Astrocyte of the spinal cord (primary cell): ENCODE results near the gene MYB.
"Not testable (repeated sequence)": the region's sequence is repeated elsewhere in the genome, so short reads cannot be mapped to it uniquely, and the experiment has no call there.

Experiments used
- DNase-seq: peaks from one replicate; pipeline ENCODE4 v3.0.0; 2011; ENCODE audit warnings: low read depth, low spot score
- H3K4me3 ChIP-seq: 2 replicates; pipeline ENCODE4 v1.5.1; 2011; ENCODE audit warnings: low read depth, mild to moderate bottlenecking, low read length, moderate library complexity
- CTCF ChIP-seq: IDR thresholded peaks from 2 replicates; pipeline ENCODE4 v1.5.1; 2012; ENCODE audit warnings: low read depth, mild to moderate bottlenecking, low read length, inconsistent platforms
- in situ Hi-C: cut with HindIII; loops from 2 replicates; pipeline ENCODE4 v1.10.0; 2017; ENCODE audit warnings: low sequenced_read_pairs

MYB gene

GRCh38 chr6:135180542-135181332, at the start of gene MYB:
Gene MYB (plus strand): TSS chr6:135181308. CDS start chr6:135181514, 206 bp downstream.
- DNase-seq = peak; percentile 29
- peak within 1 kb of the TSS; percentile 58 for H3K4me3 ChIP-seq
- in situ Hi-C loops = no loop called here
- no peak for TF ChIP-seq CTCF

GRCh38 chr6:135132776-135133175, 48.3 kb upstream of the MYB start:
- no peak for DNase-seq
- in situ Hi-C loops = no loop called here
- no peak for TF ChIP-seq CTCF
- no peak overlapping the region for H3K4me3 ChIP-seq

GRCh38 chr6:135135835-135136234, 45.3 kb upstream of the MYB start:
- in situ Hi-C loops = no loop called here
- no peak for TF ChIP-seq CTCF
- no peak overlapping the region for H3K4me3 ChIP-seq
- DNase-seq = no peak

- TF ChIP-seq CTCF = no peak
- in situ Hi-C loops = no loop called here
- H3K4me3 ChIP-seq = no peak overlapping the region
- DNase-seq = no peak
These were observed 43.3 kb upstream of the MYB start for GRCh38 chr6:135137826-135138225.

- in situ Hi-C loops = no loop called here
- H3K4me3 ChIP-seq = no peak overlapping the region
- DNase-seq = no peak
- no peak for TF ChIP-seq CTCF
These were observed 39.9 kb upstream of the MYB start for GRCh38 chr6:135141182-135141581.

- in situ Hi-C loops = no loop called here
- DNase-seq = no peak
- no peak for TF ChIP-seq CTCF
- H3K4me3 ChIP-seq = no peak overlapping the region
These were observed 39.4 kb upstream of the MYB start for GRCh38 chr6:135141728-135142127.

GRCh38 chr6:135142232-135142631, 38.9 kb upstream of the MYB start:
- H3K4me3 ChIP-seq, DNase-seq, in situ Hi-C loops: not testable (repeated sequence)
